GM11168 (cell line): Measurements from ENCODE around the gene RNGTT.

Source experiments
- in situ Hi-C: fragments of 300-500 bp; cut with MboI; formaldehyde crosslinking; loops from one replicate; pipeline ENCODE4 v1.12.0; 2022; ENCODE audit warnings: low sequenced_read_pairs; ENCODE audit not compliant: unreplicated experiment

RNGTT gene

GRCh38 chr6:88573561-88573960 lies 389.9 kb downstream of the RNGTT start:
- in situ Hi-C loops: no loop called here

- in situ Hi-C loops: no loop called here
Measured at GRCh38 chr6:88572449-88573139, 390.8 kb downstream of the RNGTT start.

GRCh38 chr6:88569959-88570358 lies 393.5 kb downstream of the RNGTT start:
- in situ Hi-C loops: no loop called here

- in situ Hi-C loops: no loop called here
Measured at GRCh38 chr6:88567696-88568095, 395.7 kb downstream of the RNGTT start.

GRCh38 chr6:88566746-88567534 lies 396.5 kb downstream of the RNGTT start:
- in situ Hi-C loops: no loop called here

- in situ Hi-C loops: no loop called here
Measured at GRCh38 chr6:88565836-88566235, 397.6 kb downstream of the RNGTT start.

- in situ Hi-C loops: no loop called here
Measured at GRCh38 chr6:88565409-88565811, 398.0 kb downstream of the RNGTT start.

- in situ Hi-C loops: no loop called here
Measured at GRCh38 chr6:88563277-88563625, 400.2 kb downstream of the RNGTT start.

- in situ Hi-C loops: no loop called here
Measured at GRCh38 chr6:88562353-88563276, 400.8 kb downstream of the RNGTT start.

- in situ Hi-C loops: no loop called here
Measured at GRCh38 chr6:88561954-88562315, 401.5 kb downstream of the RNGTT start.

- in situ Hi-C loops: no loop called here
Measured at GRCh38 chr6:88561034-88561953, 402.1 kb downstream of the RNGTT start.
